Astrocyte of the hippocampus (primary cell): ENCODE results near the gene LPCAT1.
"Not testable (repeated sequence)": the region's sequence is repeated elsewhere in the genome, so short reads cannot be mapped to it uniquely, and the experiment has no call there.

ENCODE experiments used
- DNase-seq: peaks from one replicate; pipeline ENCODE4 v3.0.0; 2011; ENCODE audit warnings: low read depth, low spot score

LPCAT1 gene

DNA sequence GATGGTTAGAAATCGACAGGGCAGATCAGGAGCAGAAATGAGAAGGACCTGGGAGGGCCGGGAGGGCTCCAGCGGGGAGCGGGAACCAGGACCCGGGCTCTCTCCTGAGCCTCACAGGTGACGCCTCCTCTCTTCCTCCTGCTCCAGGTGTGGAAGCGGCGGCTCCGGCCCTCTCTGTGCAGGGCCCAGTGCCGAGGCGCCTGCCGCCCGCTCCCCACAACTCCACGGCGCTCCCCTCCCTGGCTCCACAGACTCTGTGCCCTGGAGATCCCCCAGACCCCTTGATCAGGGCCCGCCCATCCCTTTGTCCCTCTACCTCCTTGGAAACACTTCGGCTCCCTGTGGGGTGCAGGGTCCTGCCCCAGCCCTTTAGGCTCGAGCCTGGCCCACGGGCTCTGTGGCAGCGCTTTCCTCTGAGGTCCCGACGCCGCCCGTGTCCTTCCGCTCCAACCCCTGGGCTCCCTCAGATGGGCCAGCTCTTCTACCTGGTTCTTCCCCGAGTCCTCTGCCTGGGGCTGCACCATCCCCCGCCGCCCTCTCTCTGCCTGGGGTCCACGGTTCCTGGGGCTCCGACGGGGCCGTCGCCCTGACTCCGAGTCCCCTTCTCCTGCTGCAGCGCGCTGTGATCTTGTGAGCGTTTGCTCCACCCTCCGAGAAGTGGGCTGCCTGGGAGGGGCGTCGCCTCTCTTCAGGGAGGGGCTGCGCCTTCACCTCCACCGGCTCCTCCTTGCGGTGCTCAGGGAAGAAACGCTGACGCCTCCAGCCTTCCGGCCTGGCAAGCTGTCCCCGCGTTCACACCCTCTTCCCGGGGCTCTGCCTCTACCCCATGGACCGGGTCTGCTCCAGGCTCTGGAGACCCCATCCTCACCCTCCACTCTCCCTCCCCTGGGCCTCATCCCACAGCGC, 56.2 kb downstream of the LPCAT1 start:
- DNase-seq = no peak

DNA sequence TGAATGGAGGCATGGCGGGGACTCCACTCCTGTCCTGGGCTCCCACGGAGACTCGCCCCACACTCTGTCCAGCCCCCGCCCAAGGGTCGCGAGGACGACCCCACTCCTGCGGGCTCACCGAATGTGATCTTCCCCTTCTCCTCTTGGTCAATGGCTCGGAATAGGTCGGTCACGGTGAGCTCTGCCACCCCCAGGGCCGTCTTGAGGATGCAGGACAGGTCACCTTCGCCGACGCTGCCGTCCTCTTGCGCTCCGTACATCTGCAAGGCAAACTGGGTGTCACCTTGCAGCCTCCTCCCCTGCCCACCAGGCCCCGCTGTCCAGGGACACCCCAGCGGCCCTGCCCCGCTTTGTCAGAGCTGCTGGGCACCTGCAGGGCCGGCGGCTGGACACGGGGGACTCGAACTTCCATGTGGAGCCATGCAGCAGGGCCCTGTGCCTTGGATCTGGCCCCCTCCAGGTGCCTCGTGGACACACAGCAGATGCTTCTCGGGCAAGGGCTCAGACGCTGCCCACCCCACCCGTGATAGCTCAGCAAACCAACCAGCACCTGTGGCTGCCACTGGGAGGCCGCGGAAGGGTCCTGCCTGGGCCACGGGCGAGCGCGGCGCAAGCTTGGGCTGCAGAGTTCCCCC, 57.0 kb downstream of the LPCAT1 start:
- DNase-seq = no peak

DNA sequence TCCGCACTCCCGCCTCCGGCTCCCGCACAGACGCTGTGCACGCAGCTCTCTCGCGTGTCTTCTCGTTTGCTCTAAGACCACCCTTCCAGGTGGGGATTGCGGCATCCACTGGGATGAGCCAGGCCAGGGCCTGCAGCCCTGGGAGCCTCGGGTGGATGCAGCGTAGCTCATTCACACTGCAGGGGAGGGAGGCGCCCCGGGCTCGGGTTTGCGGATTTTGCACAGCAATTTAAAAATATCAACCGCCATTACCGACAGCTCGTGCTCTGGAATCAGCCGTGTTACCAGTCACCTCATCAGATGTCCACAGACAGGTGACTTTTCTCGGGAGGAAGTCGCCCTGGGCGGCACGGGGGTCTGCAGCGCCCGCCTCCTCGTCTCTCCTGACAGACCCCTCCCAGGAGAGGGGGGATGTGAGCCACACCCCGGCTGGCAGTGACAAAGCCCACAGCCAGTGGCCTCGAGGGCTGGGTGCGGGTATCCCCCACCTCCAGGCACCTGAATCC, 57.7 kb downstream of the LPCAT1 start:
- DNase-seq = no peak

DNA sequence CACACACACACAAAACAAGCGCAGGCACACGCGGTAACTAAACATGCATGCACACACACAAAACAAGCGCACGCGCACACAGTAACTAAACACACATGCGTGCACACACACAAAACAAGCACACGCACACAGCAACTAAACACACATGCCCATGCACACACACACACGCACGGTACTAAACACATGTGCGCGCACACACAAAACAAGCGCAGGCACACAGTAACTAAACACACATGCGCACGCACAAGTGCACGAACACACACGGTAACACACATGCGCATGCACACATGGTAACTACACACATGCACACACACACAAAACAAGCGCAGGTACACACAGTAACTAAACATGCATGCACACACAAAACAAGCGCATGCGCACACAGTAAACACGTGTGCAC, 58.6 kb downstream of the LPCAT1 start:
- DNase-seq = no peak

- DNase-seq = no peak
These were observed 59.2 kb downstream of the LPCAT1 start for GRCh38 chr5:1464511-1464910.

DNA sequence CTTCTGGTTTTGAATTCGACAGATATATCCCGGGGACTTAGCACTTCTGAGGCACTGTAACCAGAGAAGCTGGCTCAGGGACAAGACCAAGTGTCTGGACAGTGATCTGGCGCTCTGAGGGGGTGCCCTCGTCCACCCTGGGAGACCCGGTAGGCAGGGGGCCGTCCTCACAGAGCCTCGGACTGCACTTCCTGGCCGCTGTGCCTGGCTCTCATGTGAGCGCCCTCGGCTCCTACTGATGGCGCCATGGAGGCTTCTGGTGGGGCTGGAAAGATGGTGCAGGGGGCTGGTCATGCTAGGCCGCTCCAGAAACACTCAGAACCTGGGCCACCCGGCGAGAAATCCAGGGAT, 59.7 kb downstream of the LPCAT1 start:
- DNase-seq = no peak

DNA sequence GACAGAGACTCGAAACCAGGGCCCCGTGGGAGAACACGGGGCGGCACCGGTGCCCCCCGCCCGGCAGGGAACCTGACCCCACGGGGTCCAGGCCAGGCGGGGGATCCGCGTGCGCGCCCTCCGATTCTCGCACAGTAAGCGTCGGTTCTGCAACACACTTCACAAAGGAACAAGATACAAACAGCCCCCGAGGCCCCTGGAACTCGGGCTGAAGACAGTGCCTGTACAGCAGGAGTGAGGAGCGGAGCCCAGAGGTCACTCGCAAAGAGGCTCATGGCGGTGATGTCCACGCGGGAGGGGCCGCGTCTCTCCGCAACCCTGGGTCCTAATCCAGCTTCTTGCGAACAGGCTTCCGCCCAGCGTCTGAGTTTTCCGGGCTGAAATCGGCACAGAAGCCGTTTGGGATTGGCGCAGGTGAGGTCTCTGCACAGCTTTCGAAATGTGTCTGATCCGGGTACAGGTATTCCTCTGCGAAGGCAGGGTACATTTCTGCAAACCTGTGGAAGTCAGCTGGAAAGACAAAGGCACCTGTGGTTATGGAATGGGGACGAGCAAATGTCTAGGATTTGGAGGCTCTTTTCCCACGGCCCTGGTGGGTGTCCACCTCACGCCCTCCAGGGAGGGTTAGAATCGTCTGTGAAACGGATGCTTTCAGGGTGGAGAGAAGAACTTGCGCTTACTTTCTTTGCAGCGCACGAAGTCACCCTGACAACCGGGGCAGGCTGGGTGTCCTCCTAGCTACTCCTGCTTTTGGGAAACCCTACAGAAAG, 60.2 kb downstream of the LPCAT1 start:
- DNase-seq = no peak

GRCh38 chr5:1462358-1462757, 61.4 kb downstream of the LPCAT1 start:
- DNase-seq = no peak

GRCh38 chr5:1461396-1461795, 62.4 kb downstream of the LPCAT1 start:
- no peak for DNase-seq

DNA sequence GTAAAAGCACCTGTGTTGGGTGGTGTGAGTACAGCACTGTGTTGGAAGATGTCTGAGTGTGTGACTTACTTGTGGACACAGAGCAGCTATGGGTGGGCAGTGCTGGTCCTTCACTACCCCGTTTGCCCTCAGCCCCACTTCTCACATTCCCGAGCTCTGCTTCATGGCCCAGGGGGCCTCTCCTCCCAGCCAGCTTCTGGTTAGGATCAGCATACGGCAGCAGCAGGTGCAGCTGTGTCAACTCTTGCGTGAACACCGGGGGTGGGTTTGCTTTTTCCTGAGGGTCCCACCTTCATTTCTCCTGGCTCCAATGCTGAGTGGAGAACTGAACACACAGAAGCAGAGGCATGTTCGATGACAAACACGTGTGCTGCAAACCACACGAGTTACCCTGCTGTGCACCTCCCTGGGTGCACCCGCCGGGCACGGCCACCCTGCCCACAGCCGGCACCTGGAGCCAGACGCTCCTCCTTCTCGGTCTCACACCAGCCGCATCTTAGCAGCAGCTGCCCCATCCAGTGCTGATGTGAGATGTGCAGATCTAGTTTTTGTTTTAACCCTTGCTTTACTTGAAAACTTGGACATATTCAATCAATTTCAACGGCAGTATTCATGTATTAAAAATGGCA, 63.6 kb downstream of the LPCAT1 start:
- DNase-seq = no peak

DNA sequence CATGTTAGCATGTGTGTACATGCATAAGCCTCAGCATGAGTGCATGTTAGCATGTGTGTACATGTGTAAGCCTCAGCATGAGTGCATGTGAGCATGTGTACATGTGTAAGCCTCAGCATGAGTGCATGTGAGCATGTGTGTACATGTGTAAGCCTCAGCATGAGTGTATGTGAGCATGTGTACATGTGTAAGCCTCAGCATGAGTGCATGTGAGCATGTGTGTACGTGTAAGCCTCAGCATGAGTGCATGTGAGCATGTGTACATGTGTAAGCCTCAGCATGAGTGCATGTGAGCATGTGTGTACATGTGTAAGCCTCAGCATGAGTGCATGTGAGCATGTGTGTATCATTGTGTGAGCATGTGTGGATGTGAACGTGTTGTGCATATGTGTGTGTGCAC, 64.3 kb downstream of the LPCAT1 start:
- not testable (repeated sequence) for DNase-seq

- DNase-seq = not testable (repeated sequence)
These were observed 67.5 kb downstream of the LPCAT1 start for GRCh38 chr5:1456110-1456881.

DNA sequence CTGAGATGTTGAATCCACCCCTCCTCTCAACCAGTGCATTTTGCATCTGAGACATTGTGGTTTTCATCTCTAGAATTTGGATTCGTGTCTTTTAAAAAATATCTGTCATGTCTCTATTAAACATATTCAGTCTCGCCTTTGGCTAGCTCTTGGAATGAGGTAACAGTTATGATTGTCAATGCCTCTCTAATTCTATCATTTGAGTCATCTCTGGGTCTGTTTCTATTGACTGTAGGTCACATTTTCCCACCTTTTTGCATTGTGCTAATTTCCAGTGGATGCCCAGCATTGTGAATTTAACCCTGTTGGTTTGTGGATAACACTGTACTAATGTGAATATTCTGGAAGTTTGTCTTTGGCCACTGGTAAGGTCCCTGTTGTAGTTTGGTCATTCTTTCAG, 70.1 kb downstream of the LPCAT1 start:
- DNase-seq = no peak

DNA sequence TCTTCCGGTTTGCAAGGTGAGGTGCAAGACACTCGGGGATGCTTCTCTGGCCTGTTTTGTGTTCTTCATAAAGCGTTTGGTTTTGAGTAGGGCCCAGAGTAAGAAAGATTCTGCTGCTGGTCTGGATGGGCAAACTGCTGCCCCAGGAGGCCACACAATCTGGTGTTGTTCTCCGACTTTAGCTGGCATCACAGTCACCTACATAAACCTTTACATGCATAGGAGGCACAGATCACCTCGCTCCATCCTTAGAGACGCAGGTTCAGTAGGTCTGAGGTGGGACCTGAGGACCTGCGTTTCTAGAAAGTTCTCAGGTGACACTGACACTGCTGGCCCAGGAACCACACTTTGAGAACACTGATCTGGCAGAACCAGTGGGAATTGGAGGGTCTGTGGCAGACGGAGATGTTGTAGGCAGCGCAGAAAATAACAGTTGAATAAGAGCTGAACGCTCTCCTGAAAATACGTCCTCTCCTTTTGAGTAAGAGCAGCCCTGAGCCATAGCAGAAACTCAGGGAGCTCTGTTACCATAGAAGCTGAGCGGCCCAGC, 74.6 kb downstream of the LPCAT1 start:
- no peak for DNase-seq

DNA sequence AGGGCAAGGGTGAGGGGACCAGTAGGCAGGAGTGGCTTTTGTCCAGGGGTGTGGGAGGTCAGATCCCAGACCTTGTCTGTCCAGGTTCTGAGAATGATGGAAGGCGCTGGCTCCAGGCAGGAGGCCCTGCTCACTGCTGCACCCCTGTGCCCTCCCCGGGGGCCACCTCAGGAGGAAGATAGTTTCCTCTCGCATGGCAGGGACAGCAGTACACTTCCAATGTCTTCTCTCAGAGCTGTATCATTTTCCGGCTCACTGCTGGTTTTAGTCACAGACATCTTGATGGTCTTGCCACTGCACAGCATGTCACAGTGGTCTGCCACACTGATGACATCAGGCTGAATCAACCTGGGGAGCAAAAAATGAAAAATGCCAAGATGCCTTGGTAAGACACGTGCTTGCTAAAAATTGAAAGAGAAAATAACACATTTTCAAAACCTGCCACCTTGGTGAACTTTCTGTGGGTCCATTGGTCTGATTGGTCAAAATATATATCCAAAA, 75.2 kb downstream of the LPCAT1 start:
- no peak for DNase-seq

DNA sequence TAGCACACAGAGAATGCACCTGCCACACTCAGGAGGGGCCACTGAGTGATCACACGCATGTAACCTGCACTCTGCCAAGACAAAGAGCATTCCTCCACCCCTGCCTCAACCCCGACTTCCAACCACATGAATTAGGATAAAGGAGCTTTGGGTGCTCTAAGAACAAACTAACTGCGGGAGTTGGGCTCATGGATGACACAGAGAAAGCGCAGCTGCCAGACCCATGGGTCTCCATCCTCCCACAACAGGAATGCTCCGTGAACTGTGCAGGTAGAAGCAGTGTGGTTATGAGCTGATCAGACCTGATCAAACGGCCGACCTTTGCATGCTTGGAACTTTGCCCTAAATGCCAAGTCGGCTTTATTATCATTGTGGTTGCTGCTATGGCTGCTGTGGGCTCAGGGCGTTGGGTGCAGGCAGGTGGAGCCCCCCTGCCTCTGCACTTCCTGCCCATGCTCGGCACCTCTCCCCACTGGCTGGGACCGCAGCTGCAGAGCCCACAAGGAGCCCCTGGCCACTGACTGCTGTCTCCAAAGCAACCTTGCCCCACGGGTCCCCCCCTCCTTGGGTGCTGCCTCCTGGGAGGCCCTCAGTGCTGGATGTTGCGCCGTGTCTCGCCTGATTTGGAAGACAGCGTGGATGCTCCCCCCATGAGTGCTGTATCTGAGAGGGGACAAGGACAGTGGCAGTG, 75.9 kb downstream of the LPCAT1 start:
- no peak for DNase-seq

GRCh38 chr5:1446602-1447343, 77.0 kb downstream of the LPCAT1 start:
- no peak for DNase-seq

DNA sequence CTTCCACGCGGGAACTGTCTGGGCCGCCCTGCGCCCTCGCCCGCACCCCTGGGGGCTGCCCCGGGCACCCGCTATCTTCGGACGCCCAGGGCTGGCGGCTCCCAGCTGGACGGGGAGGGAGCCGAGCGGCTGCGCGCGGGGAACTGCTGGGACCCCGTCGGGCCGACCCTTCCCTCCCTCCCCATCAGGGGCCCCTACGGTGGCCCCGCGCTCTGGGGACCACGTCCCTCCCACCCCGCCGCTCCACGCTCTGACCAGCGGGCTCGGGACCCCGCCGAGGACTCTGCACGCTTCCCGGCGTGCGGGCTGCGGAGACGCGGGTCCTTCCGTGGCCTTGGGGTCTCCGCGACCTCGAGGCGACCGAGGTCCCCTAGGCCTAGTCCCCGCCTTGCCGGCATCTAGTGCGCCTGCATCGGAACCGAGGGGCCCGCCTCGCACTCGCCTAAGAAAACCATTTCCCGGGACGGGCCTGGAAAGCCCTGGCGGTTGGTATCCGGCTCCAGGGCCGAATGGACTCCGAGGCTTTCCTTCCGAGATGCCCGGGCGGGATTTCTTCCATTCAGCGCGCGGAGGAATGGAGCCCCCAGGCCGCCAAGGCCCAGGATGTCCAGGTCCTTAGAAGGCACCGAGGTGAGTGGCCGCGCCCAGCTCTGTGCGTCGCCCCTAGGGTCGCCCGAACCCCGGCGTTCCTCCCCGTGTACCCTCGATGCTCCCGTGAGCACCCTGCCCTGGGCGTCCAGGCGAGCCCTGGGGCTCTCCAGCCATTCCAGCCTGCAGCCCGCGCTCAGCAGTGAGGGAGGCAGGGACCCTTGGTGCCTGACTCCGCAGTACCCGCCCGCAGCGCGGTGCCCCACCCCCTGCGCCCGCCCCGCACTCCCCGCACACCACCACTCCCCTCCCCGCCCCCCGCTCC, 77.8 kb downstream of the LPCAT1 start:
- peak; percentile 16 for DNase-seq
